Measurements from ENCODE around the gene LYPD3. TPM values are rescaled to one million over a fixed set of nuclear protein-coding genes. Genes with fewer than 3 reads are reported as not detected.
A peak's percentile ranks its signal among the peaks of the same experiment; 100 is the strongest.

The LYPD3 gene
- total RNA-seq, 1 donor from 2014 or later = 4.1 TPM

DNA sequence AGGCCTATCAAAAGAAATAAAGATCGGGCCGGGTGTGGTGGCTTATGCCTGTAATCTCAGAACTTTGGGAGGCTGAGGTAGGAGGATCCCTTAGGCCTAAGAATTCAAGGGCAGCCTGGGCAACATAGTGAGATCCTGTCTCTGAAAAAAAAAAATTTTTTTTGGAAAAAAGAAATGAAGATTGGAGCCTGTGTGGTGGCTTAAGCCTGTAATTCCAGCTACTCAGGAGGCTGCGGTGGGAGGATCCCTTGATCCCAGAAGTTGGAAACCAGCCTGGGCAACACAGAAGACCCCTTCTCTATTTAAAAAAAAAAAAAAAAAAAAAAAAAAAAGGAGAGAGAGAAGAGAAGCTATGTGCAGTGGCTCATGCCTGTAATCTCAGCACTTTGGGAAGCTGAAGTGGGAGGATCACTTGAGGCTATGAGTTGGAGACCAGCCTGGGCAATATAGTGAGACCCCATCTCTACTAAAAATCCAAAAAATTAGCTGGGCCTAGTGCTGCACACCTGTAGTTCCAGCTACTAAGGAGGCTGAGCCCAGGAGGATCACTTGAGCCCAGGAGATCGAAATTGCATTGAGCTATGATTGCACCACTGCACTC is 14.7 kb upstream of the LYPD3 start:
- Mint-ChIP-seq H3K27me3 (ENCODE audit: insufficient read depth) (no peaks in the 10 kb centered on the region), H3K4me1 (ENCODE audit: low read depth) (peaks cover 12% of the 10 kb centered on the region), H3K27ac (no peak overlapping the region), H3K4me3 (no peak overlapping the region), H3K9me3 (no peaks in the 10 kb centered on the region), H3K36me3 (ENCODE audit: low read depth) (peaks cover 18% of the 10 kb centered on the region)
- no peak for DNase-seq (ENCODE audit: low spot score)
- intact Hi-C loops (cut with micrococcal nuclease) = no loop called here

GRCh38 chr19:43479226-43479625 is 13.8 kb upstream of the LYPD3 start:
- H3K9me3 Mint-ChIP-seq = no peaks in the 10 kb centered on the region
- no peak for DNase-seq (ENCODE audit: low spot score)
- intact Hi-C loops (cut with micrococcal nuclease) = no loop called here
- H3K36me3 Mint-ChIP-seq (ENCODE audit: low read depth) = peaks cover 18% of the 10 kb centered on the region
- H3K4me3 Mint-ChIP-seq = no peak overlapping the region
- peaks cover 14% of the 10 kb centered on the region for H3K4me1 Mint-ChIP-seq (ENCODE audit: low read depth)
- H3K27me3 Mint-ChIP-seq (ENCODE audit: insufficient read depth) = no peaks in the 10 kb centered on the region
- H3K27ac Mint-ChIP-seq = no peak overlapping the region

- intact Hi-C loops (cut with micrococcal nuclease) = no loop called here
- Mint-ChIP-seq H3K36me3 (ENCODE audit: low read depth) (peaks cover 18% of the 10 kb centered on the region), H3K4me3 (no peak overlapping the region), H3K4me1 (ENCODE audit: low read depth) (peaks cover 14% of the 10 kb centered on the region), H3K27me3 (ENCODE audit: insufficient read depth) (no peaks in the 10 kb centered on the region), H3K27ac (no peak overlapping the region), H3K9me3 (no peaks in the 10 kb centered on the region)
- no peak for DNase-seq (ENCODE audit: low spot score)
Observed at GRCh38 chr19:43478323-43478722, 12.9 kb upstream of the LYPD3 start.

DNA sequence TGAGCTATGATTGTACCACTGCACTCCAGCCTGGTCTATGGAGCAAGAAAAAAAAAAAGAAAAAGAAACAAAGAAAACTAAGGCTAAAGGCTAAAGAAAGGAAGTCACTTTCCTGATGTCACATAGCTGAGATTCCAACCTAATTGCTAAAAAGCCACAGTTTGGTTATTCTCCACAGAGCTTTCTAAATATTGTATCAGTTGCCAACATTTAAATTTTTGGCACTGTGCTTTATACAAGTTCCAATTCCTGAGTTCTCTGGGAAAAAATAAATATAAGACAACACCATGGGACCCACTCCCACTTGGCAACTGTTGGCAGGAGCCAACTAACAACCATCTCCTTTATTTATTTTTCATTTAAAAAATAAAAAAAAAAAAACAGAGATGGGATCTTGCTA is 11.2 kb upstream of the LYPD3 start:
- H3K27me3 Mint-ChIP-seq (ENCODE audit: insufficient read depth) = no peaks in the 10 kb centered on the region
- peaks cover 14% of the 10 kb centered on the region for H3K4me1 Mint-ChIP-seq (ENCODE audit: low read depth)
- no peak overlapping the region for H3K4me3 Mint-ChIP-seq
- intact Hi-C loops (cut with micrococcal nuclease) = no loop called here
- H3K27ac Mint-ChIP-seq = no peak overlapping the region
- DNase-seq (ENCODE audit: low spot score) = no peak
- H3K9me3 Mint-ChIP-seq = no peaks in the 10 kb centered on the region
- H3K36me3 Mint-ChIP-seq (ENCODE audit: low read depth) = peaks cover 15% of the 10 kb centered on the region

DNA sequence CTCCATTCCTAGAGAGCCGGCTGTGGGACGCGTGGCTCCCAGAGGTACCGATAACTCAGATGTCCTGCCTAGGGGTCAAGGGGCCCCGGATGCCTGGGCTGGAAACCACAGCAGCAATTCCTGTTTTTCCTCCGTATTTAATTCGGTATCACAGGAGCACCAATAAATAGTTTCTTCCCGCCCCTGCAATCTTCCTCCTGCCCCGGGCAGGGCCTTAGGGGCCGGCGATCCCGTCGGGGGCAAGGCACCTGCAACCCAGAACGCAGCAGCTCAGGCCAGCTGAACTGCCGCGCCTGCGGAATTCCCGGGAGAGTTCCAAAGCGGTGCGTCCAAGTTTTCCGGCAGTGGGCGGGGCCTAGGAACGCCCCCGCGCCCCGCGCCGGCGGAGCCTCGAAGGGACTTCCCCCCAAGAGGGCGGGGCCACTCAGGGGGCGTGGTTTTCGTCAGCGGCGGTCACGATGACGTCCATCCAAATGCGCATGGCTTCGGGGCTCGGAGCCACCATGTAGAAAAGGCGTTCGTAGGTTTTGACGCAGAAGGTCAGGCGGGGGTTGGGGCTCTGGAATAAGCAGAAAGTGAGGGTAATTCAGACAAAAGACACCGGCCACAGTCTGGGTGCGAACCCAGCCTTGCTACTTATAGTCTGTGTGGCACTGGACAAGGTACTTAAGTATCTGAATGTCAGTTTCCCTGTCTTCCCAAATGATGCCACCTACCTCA is 9.7 kb upstream of the LYPD3 start:
- DNase-seq (ENCODE audit: low spot score) = peak; percentile 91
- intact Hi-C loops (cut with micrococcal nuclease) = loop anchor here (1.0 kb wide), 5 partner anchors 12 to 193 kb away; partner anchors contain the start of genes PHLDB3 and ZNF575
- Mint-ChIP-seq H3K36me3 (ENCODE audit: low read depth) (peaks cover 11% of the 10 kb centered on the region), H3K27me3 (ENCODE audit: insufficient read depth) (no peaks in the 10 kb centered on the region), H3K9me3 (no peaks in the 10 kb centered on the region), H3K4me3 (peak overlapping the region; percentile 77), H3K27ac (peak overlapping the region; percentile 89), H3K4me1 (ENCODE audit: low read depth) (peaks cover 14% of the 10 kb centered on the region)

DNA sequence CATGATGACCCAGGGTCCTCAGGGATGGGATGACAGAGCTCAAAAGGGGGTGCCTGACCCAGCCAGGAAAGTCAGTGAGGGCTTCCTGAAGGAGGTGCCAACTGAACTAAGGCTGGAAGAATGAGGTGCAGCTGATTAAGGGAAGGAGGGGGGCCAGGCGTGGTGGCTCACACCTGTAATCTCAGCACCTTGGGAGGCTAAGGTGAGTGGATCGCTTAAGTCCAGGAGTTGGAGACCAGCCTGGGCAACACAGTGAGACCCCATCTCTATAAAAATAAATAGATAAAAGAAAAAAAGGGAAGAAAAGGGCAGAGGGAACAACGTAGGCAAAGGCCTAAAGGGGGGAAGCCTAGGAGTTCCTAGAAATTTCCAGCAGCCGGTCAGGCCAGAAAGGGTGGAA is 9.1 kb upstream of the LYPD3 start:
- peak overlapping the region; percentile 77 for H3K4me3 Mint-ChIP-seq

GRCh38 chr19:43471091-43471490 is 5.7 kb upstream of the LYPD3 start:
- no peaks in the 10 kb centered on the region for H3K9me3 Mint-ChIP-seq
- no peak overlapping the region for H3K4me3 Mint-ChIP-seq
- H3K4me1 Mint-ChIP-seq (ENCODE audit: low read depth) = peaks cover 39% of the 10 kb centered on the region
- H3K27ac Mint-ChIP-seq = no peak overlapping the region
- DNase-seq (ENCODE audit: low spot score) = no peak
- intact Hi-C loops (cut with micrococcal nuclease) = no loop called here
- H3K36me3 Mint-ChIP-seq (ENCODE audit: low read depth) = peaks cover 4% of the 10 kb centered on the region
- H3K27me3 Mint-ChIP-seq (ENCODE audit: insufficient read depth) = no peaks in the 10 kb centered on the region

More for the DNA sequence above, 9.1 kb upstream of the LYPD3 start:
- Mint-ChIP-seq H3K27ac (no peak overlapping the region), H3K4me1 (ENCODE audit: low read depth) (peaks cover 15% of the 10 kb centered on the region), H3K36me3 (ENCODE audit: low read depth) (peaks cover 11% of the 10 kb centered on the region), H3K9me3 (no peaks in the 10 kb centered on the region), H3K27me3 (ENCODE audit: insufficient read depth) (no peaks in the 10 kb centered on the region)
- intact Hi-C loops (cut with micrococcal nuclease) = no loop called here
- no peak for DNase-seq (ENCODE audit: low spot score)

GRCh38 chr19:43470288-43470687 is 4.9 kb upstream of the LYPD3 start:
- no peaks in the 10 kb centered on the region for H3K27me3 Mint-ChIP-seq (ENCODE audit: insufficient read depth)
- peaks cover under 1% of the 10 kb centered on the region for H3K36me3 Mint-ChIP-seq (ENCODE audit: low read depth)
- H3K9me3 Mint-ChIP-seq = no peaks in the 10 kb centered on the region
- H3K27ac Mint-ChIP-seq = no peak overlapping the region
- H3K4me1 Mint-ChIP-seq (ENCODE audit: low read depth) = peaks cover 31% of the 10 kb centered on the region
- no peak overlapping the region for H3K4me3 Mint-ChIP-seq
- intact Hi-C loops (cut with micrococcal nuclease) = no loop called here
- no peak for DNase-seq (ENCODE audit: low spot score)

DNA sequence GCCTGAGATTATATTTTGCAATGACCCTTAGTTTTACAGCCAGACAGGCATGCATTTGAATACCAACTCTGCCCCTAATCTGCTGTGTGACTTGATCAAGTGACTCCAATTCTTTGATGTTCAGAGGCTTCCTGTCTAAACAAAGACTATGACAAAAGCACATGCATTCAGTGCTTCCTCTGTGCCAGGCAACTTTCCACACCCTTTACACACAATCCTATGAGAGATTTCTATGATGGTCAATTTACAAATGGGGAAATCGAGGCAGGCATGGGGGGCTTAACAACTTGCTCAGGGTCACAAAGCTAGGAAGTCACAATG is 3.7 kb upstream of the LYPD3 start:
- Mint-ChIP-seq H3K27me3 (ENCODE audit: insufficient read depth) (no peaks in the 10 kb centered on the region), H3K36me3 (ENCODE audit: low read depth) (no peaks in the 10 kb centered on the region), H3K4me3 (no peak overlapping the region), H3K27ac (no peak overlapping the region), H3K4me1 (ENCODE audit: low read depth) (peaks cover 31% of the 10 kb centered on the region), H3K9me3 (no peaks in the 10 kb centered on the region)
- intact Hi-C loops (cut with micrococcal nuclease) = no loop called here
- no peak for DNase-seq (ENCODE audit: low spot score)

- H3K4me1 Mint-ChIP-seq (ENCODE audit: low read depth) = peaks cover 37% of the 10 kb centered on the region
- no peak overlapping the region for H3K4me3 Mint-ChIP-seq
- H3K27me3 Mint-ChIP-seq (ENCODE audit: insufficient read depth) = no peaks in the 10 kb centered on the region
- DNase-seq (ENCODE audit: low spot score) = no peak
- intact Hi-C loops (cut with micrococcal nuclease) = no loop called here
- no peaks in the 10 kb centered on the region for H3K9me3 Mint-ChIP-seq
- H3K27ac Mint-ChIP-seq = peak overlapping the region; percentile 66
- no peaks in the 10 kb centered on the region for H3K36me3 Mint-ChIP-seq (ENCODE audit: low read depth)
Observed at GRCh38 chr19:43468354-43469159, 3.1 kb upstream of the LYPD3 start.

DNA sequence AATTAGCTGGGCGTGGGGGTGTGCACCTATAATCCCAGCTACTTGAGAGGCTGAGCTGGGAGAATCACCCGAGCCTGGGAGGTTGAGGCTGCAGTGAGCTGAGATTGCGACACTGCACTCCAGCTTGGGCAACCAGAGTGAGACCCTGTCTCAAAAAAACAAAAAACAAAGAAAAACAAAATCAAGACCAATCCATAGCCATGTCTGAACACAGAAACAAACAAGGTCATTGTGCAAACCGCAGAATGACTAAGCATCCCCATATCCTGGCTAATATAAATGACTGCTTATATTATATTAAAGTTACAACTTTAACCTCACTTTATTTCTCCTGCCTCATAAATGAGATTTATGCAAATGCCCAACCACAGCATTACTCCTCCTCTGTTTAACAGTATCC is 2.3 kb upstream of the LYPD3 start:
- peaks cover 37% of the 10 kb centered on the region for H3K4me1 Mint-ChIP-seq (ENCODE audit: low read depth)
- intact Hi-C loops (cut with micrococcal nuclease) = no loop called here
- no peaks in the 10 kb centered on the region for H3K27me3 Mint-ChIP-seq (ENCODE audit: insufficient read depth)
- H3K9me3 Mint-ChIP-seq = no peaks in the 10 kb centered on the region
- peak overlapping the region; percentile 43 for H3K27ac Mint-ChIP-seq
- H3K4me3 Mint-ChIP-seq = no peak overlapping the region
- no peaks in the 10 kb centered on the region for H3K36me3 Mint-ChIP-seq (ENCODE audit: low read depth)
- no peak for DNase-seq (ENCODE audit: low spot score)

- H3K9me3 Mint-ChIP-seq = no peaks in the 10 kb centered on the region
- no peak overlapping the region for H3K4me3 Mint-ChIP-seq
- DNase-seq (ENCODE audit: low spot score) = no peak
- no peaks in the 10 kb centered on the region for H3K27me3 Mint-ChIP-seq (ENCODE audit: insufficient read depth)
- no peaks in the 10 kb centered on the region for H3K36me3 Mint-ChIP-seq (ENCODE audit: low read depth)
- H3K4me1 Mint-ChIP-seq (ENCODE audit: low read depth) = peaks cover 39% of the 10 kb centered on the region
- intact Hi-C loops (cut with micrococcal nuclease) = no loop called here
- H3K27ac Mint-ChIP-seq = no peak overlapping the region
Observed at GRCh38 chr19:43467276-43467675, 1.9 kb upstream of the LYPD3 start.

DNA sequence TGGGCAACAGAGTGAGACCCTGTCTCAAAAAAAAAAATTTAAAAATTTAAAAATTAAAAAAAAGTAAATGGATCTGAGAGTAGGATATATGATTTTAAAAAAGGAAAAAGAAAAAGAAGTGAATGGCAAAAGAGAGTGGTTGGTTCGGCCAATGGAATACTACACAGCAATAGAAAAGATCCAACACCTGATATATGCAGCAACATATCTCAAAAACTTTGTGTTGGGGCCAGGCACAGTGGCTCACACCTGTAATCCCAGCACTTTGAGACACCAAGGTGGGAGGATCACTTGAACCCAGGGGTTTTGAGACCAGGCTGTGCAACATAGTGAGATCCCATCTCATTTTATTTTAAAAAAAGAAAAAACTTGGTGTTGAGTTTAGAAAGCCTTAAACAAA is 1.4 kb upstream of the LYPD3 start:
- no peaks in the 10 kb centered on the region for H3K27me3 Mint-ChIP-seq (ENCODE audit: insufficient read depth)
- H3K4me1 Mint-ChIP-seq (ENCODE audit: low read depth) = peaks cover 44% of the 10 kb centered on the region
- H3K9me3 Mint-ChIP-seq = no peaks in the 10 kb centered on the region
- intact Hi-C loops (cut with micrococcal nuclease) = no loop called here
- DNase-seq (ENCODE audit: low spot score) = no peak
- no peak overlapping the region for H3K4me3 Mint-ChIP-seq
- no peaks in the 10 kb centered on the region for H3K36me3 Mint-ChIP-seq (ENCODE audit: low read depth)
- no peak overlapping the region for H3K27ac Mint-ChIP-seq
